OCI-LY1 (cell line): ENCODE results near the gene ANKRD6.

Experiments
- EZH2 ChIP-seq: fragments of 200-600 bp; sonication (generic), shearing (Covaris generic); IDR thresholded peaks from 2 replicates; pipeline ENCODE4 v1.8.0; 2017; ENCODE audit warnings: borderline replicate concordance, mixed run types, mild to moderate bottlenecking, antibody characterized with exemption, low read length, moderate library complexity, mixed read lengths
- TF ChIP-seq, protein P1 (sequence below): fragments of 200-600 bp; sonication (generic), shearing (Covaris generic); IDR thresholded peaks from 2 replicates; pipeline ENCODE4 v1.5.1; 2017; ENCODE audit warnings: mild to moderate bottlenecking, antibody characterized with exemption, low read length, moderate library complexity, mixed read lengths

DNA sequence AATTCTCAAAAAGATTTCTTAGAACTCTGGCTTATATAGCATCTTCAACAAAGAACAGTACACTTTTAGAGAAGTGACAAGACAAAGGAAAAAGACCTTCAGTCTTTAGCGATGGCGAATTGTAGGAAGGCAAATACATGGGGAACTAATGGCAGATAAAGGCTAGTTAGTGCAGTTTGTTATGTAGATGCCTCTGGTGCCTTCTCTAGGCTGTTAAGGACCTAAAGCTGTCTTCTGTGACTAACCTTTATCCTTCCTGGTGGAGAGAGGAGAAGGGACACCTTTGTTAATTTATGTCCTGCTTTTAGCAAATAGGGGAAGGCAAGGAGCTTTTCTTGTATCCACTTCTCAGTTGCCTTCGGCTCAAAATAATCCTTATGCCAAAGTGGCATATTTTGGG, 7.2 kb downstream of the ANKRD6 start:
- TF ChIP-seq, protein P1, sequence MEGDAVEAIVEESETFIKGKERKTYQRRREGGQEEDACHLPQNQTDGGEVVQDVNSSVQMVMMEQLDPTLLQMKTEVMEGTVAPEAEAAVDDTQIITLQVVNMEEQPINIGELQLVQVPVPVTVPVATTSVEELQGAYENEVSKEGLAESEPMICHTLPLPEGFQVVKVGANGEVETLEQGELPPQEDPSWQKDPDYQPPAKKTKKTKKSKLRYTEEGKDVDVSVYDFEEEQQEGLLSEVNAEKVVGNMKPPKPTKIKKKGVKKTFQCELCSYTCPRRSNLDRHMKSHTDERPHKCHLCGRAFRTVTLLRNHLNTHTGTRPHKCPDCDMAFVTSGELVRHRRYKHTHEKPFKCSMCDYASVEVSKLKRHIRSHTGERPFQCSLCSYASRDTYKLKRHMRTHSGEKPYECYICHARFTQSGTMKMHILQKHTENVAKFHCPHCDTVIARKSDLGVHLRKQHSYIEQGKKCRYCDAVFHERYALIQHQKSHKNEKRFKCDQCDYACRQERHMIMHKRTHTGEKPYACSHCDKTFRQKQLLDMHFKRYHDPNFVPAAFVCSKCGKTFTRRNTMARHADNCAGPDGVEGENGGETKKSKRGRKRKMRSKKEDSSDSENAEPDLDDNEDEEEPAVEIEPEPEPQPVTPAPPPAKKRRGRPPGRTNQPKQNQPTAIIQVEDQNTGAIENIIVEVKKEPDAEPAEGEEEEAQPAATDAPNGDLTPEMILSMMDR, result no peak
- no peak for TF ChIP-seq EZH2
